ENCODE measurements around the gene GALNT9. TPM values are rescaled to one million over a fixed set of nuclear protein-coding genes. Genes with fewer than 3 reads are reported as not detected.

The GALNT9 gene
- total RNA-seq, 4 donors from 2014 or later = not detected

GRCh38 chr12:132168311-132169031 lies 160.9 kb downstream of the GALNT9 start:
- no peaks in the 10 kb centered on the region for H3K36me3 ChIP-seq
- H3K4me1 ChIP-seq = peaks cover 0 to 22% (median under 1%) of the 10 kb centered on the region in 3 donors
- intact Hi-C loops (cut with DNase I) = no loop called here
- no peaks in the 10 kb centered on the region for H3K9me3 ChIP-seq
- no peak for DNase-seq
- H3K4me3 ChIP-seq = no peak overlapping the region
- WGBS, 2 donors = 60 to 71% methylated on average over 1 to 2 of the region's 31 CpGs
- no peak overlapping the region for H3K27ac ChIP-seq
- TF ChIP-seq POLR2A (IDR thresholded peaks at IDR 0.05) = no peak
- TF ChIP-seq CTCF (IDR thresholded peaks at IDR 0.05) = no peak
- peaks cover 0 to 77% (median 0%) of the 10 kb centered on the region in 4 donors for H3K27me3 ChIP-seq

- Histone ChIP-seq H3K27ac (no peak overlapping the region), H3K4me1 (peaks cover 4 to 30% (median 7%) of the 10 kb centered on the region in 3 donors), H3K36me3 (no peaks in the 10 kb centered on the region), H3K9me3 (no peaks in the 10 kb centered on the region), H3K27me3 (peaks cover 0 to 77% (median 0%) of the 10 kb centered on the region in 4 donors), H3K4me3 (no peak overlapping the region)
- intact Hi-C loops (cut with DNase I) = no loop called here
- no peak for DNase-seq
- TF ChIP-seq POLR2A (IDR thresholded peaks at IDR 0.05) = no peak
- no peak for TF ChIP-seq CTCF (IDR thresholded peaks at IDR 0.05)
- 66 to 76% methylated on average over 6 to 23 of the region's 30 CpGs for WGBS, 2 donors
These were observed 161.6 kb downstream of the GALNT9 start for GRCh38 chr12:132167611-132168310.

GRCh38 chr12:132166801-132167591 lies 162.4 kb downstream of the GALNT9 start:
- Histone ChIP-seq H3K4me1 (peaks cover 12 to 37% (median 14%) of the 10 kb centered on the region in 3 donors), H3K9me3 (no peaks in the 10 kb centered on the region), H3K27me3 (peaks cover 0 to 77% (median 0%) of the 10 kb centered on the region in 4 donors), H3K36me3 (no peaks in the 10 kb centered on the region), H3K4me3 (no peak overlapping the region), H3K27ac (no peak overlapping the region)
- no peak for DNase-seq
- intact Hi-C loops (cut with DNase I) = no loop called here
- TF ChIP-seq CTCF (IDR thresholded peaks at IDR 0.05) (no peak), POLR2A (IDR thresholded peaks at IDR 0.05) (no peak)
- WGBS, 2 donors = 87 to 88% methylated on average over 3 to 4 of the region's 10 CpGs

GRCh38 chr12:132166093-132166492 lies 163.3 kb downstream of the GALNT9 start:
- intact Hi-C loops (cut with DNase I) = no loop called here
- WGBS, 2 donors = 83 to 88% methylated on average over 2 of the region's 2 CpGs
- Histone ChIP-seq H3K36me3 (no peaks in the 10 kb centered on the region), H3K27ac (no peak overlapping the region), H3K4me3 (no peak overlapping the region), H3K27me3 (peaks cover 0 to 71% (median 0%) of the 10 kb centered on the region in 4 donors), H3K4me1 (peaks cover 12 to 37% (median 17%) of the 10 kb centered on the region in 3 donors), H3K9me3 (no peaks in the 10 kb centered on the region)
- no peak for DNase-seq
- TF ChIP-seq POLR2A (IDR thresholded peaks at IDR 0.05) (no peak), CTCF (IDR thresholded peaks at IDR 0.05) (no peak)
